HG02678 (cell line): ENCODE data around the gene MATCAP1.

Source experiments
- ATAC-seq: cut with Tn5 transposase; IDR thresholded peaks from one replicate; pipeline ENCODE4 v1.9.1; 2021; ENCODE audit warnings: mild to moderate bottlenecking, moderate library complexity; ENCODE audit not compliant: unreplicated experiment

Gene MATCAP1

GRCh38 chr16:67191995-67192681 is 8.4 kb upstream of the MATCAP1 start, which contains the start of gene E2F4:
Gene E2F4, plus strand, starts transcription at chr16:67192155. Its CDS starts 73 bp downstream, at chr16:67192228.
- peak; percentile 93 for ATAC-seq

DNA sequence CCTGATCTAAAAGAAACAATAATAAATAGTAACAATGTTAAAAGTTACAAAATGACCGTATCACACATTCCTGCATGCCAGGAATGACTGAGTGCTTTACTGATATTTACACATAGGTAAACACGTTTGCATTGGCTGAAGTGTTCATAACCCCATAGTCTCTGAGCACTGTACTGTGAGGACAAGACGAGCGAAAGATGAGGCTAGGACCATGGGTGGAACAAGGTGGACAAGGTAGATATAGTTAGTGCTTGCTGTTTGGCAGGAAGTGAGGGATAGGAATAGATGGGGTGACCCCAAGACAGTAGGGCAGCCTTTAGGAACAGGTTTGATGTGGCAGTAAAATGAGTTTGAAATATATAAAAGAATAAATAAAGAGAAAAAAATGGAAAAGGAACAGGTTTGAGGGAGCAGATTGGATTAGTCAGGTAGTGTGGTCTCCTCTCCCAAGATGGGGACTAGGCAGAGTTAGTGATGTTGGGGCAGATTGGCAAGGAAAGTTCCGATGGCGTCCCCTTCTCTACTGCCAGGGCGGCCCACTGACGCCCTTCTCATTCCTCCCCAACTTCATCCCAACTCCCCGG is 7.7 kb upstream of the MATCAP1 start:
- ATAC-seq: no peak

DNA sequence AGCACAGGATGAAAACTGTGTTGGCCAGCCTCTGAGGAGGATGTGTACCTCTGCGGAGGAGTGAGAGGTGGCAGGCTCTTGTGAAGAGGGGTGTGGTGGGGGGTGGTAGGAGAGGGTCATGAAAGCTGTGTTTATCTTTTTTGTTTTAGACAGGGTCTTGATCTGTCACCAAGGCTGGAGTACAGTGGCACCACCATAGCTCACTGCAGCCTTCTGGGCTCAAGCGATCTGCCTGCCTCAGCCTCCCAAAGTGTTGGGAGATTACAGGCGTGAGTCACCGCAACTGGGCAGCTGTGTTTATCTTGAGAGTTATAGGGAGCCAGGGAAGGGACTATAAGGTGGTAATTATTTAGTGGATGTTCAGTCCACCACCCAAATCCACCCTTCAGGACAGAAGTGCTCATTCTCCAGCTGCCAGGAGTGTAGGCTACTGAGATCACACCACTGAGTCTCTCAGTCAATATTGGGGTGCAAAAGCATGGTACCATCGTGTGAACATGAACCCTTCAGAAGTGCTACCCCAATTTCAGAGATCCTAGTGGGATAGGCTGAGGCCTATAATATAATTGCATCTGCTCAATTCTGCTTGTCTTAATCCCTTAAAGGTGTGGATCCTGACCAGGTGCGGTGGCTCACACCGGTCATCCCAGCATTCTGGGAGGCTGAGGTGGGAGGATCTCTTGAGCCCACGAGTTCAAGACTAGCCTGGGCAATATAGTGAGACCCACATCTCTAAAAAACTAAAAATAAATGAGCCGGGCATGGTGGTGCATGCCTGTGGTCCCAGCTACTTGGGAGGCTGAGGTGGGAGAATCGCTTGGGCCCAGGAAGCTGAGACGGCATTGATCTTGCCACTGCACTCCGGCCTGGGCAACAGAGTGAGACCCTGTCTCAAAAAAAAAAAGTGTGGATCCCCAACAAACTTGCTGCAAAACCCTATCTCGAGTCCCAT is 7.0 kb upstream of the MATCAP1 start:
- no peak for ATAC-seq

- ATAC-seq: no peak
These were observed 6.3 kb upstream of the MATCAP1 start, which contains the start of gene EXOC3L1 for GRCh38 chr16:67190041-67190440. Gene EXOC3L1, minus strand, starts transcription at chr16:67190136. Its CDS starts 460 bp downstream, at chr16:67189676.

DNA sequence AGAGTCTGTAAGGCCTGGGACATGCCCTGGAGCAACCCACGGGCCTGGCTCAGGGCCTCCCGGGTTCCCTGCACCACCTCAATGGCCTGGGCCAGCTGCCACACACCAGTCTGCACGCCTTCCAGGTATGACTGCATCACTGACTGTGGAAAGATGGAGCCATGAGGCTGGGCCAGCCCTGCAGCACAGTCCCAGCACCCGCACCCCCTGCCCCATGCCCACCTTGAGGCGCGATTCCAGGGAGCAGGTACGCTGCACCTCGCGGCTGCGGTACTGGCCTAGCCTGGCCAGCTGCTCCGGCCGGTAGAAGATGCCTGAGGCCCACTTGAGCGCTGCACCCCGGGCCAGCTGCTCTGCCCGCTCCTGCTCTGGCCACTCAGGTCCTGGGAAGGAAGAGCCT is 5.0 kb upstream of the MATCAP1 start:
- no peak for ATAC-seq

- no peak for ATAC-seq
These were observed 4.6 kb upstream of the MATCAP1 start for GRCh38 chr16:67188323-67188722.

GRCh38 chr16:67187175-67187890 is 3.6 kb upstream of the MATCAP1 start:
- no peak for ATAC-seq

GRCh38 chr16:67186550-67186950 is 2.8 kb upstream of the MATCAP1 start:
- ATAC-seq: no peak

- ATAC-seq: no peak
These were observed 1.9 kb upstream of the MATCAP1 start for GRCh38 chr16:67185651-67186134.

DNA sequence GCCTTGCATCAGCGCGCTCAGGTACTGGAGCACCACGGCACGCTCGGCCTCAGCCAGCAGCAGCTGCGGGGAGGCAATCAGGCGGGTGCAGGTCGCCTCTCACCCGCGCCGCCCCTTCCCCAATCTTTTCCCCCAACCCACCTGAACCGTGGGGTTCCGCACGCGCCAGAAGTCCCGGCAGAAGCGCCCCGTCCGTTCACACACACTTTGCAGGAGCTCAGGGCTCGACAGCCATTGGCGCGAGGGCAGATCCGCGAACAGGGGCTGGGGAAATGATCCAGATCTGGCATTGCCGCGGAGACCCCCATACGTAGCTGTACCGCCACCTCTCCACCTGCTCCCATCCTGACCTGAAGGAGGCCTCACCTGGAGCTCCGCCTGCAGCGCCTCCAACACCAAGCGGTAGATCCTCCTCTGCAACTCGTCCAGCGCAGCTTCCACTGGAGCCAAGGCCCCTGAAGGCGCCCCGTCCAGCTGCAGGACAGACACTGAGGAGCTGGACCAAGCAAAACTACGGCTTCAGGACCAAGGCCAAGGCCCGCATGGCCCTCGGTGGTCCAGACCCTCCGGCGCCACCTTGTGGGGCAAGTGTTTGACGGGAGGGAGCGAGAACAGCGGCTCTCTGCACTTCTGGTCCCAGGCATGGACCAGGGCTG is 1.4 kb upstream of the MATCAP1 start:
- no peak for ATAC-seq

GRCh38 chr16:67184453-67184994 is 761 bp upstream of the MATCAP1 start:
- ATAC-seq: no peak

DNA sequence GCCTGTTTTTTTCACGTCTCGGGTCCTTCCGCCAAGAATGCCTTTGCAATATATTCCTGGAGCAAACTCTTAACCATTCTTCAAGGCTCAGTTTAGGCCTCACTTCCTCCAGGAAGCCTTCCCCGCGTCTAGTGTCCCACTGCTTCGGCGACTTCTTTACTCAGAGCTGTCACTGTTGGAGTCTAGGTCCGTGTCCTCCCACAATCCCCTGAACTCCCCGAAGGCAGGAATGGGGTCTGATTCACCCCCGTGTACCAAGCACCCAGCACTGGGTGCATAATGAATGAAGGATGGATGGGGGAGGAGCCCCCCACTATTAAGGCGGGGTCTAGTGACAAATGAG is 508 bp downstream of the MATCAP1 start:
- no peak for ATAC-seq

GRCh38 chr16:67182288-67182687 is 1.5 kb downstream of the MATCAP1 start:
- ATAC-seq: no peak

DNA sequence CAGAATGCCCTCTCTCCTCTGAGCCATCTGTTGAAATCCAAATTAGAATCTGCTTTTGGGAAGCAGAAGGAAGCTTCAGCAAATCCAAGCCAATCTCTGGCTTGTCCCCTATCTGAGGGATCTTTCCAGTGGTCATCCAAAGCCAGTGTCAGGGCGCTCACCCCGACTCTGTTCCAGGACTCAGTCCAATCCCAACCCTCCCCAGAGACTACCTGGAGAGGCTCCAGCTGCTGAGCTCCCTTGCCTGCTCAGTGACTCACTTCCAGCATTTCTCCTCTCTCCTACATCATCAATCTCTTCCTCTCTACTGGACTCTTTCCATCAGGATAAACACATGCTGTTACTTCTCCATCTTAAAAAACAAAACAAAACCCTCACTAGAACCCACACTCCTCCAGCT is 2.4 kb downstream of the MATCAP1 start:
- ATAC-seq: no peak

GRCh38 chr16:67180166-67180565 is 3.6 kb downstream of the MATCAP1 start:
- ATAC-seq: no peak

- no peak for ATAC-seq
These were observed 4.2 kb downstream of the MATCAP1 start for GRCh38 chr16:67179421-67180080.

DNA sequence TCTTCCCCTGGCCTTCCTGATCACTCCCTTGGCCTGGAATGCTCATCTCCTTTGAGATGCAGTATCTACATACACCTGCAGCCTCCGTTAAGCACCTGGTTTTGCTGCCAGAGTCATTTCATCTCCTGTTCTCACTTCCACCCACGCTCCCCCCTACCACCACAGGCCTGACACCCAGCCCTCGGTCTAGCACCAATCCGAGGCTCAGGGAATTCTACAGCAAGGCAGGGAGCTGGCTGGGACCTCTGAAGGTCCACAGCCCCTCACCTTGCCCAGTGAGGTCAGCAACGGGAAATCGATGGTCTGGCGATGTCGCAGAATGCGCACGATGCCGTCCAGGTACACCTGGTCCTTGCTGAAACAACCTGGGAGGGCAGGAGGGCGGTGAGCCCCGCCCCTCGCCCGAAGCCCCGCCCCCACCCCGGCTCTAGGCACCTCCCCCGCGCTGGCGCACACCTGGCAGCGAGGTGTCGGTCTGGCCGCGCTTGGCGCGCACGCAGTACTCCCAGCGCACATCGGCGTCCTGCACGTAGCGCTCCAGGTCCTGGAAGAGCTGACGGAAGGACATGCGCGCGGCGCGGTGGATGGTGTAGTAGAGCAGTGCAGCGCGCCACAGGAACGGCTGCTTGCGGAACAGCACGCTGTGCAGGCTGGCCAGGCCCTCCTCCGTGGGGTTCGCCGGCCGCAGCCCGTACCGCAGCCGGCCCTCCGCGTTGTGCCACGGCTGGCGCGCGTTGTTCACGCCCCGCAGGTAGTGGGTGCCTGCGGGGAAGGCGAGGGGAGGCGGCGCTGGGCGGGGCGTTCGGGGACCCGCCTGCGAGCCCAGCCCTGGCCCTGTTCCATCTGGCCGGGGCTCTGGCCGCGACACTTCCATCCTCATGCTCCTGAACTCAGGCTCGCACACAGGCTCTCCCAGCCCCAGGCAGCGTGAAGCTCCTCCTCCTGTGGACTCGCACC is 5.7 kb downstream of the MATCAP1 start:
- no peak for ATAC-seq

GRCh38 chr16:67176662-67177061 is 7.1 kb downstream of the MATCAP1 start:
- no peak for ATAC-seq
